ENCODE results near the gene CADM3. TPM values are rescaled to one million over a fixed set of nuclear protein-coding genes. Genes with fewer than 3 reads are reported as not detected.
A peak's percentile ranks its signal among the peaks of the same experiment; 100 is the strongest.

The CADM3 gene
- total RNA-seq, 1 donor from 2014 or later: 4.0 TPM

DNA sequence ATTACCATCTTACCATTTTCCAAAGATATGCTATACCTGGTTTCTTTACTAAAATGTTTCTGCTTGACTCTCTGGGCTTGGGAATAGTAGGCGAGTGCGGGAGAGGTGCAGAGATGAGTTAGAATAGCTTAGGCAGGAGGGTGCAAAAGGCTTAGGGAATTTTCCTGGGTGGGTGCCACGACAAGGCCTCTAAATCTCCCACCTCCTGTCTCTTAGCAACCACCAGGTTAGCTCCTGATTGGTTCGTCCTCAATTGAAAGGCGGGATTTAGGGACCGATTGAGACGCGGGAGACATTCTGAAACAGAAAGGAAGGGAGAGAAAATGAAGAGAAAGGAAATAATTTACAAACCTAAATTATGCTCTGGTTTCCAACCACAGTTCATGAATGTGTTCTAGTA is 36.4 kb downstream of the CADM3 start:
- H3K4me1 Mint-ChIP-seq (ENCODE audit: unreplicated experiment): peaks cover 31% of the 10 kb centered on the region
- H3K27me3 Mint-ChIP-seq (ENCODE audit: unreplicated experiment): peaks cover 10% of the 10 kb centered on the region
- no peaks in the 10 kb centered on the region for H3K9me3 Mint-ChIP-seq (ENCODE audit: unreplicated experiment)
- no peaks in the 10 kb centered on the region for H3K36me3 Mint-ChIP-seq (ENCODE audit: low read depth, unreplicated experiment)
- TF ChIP-seq, protein P1, sequence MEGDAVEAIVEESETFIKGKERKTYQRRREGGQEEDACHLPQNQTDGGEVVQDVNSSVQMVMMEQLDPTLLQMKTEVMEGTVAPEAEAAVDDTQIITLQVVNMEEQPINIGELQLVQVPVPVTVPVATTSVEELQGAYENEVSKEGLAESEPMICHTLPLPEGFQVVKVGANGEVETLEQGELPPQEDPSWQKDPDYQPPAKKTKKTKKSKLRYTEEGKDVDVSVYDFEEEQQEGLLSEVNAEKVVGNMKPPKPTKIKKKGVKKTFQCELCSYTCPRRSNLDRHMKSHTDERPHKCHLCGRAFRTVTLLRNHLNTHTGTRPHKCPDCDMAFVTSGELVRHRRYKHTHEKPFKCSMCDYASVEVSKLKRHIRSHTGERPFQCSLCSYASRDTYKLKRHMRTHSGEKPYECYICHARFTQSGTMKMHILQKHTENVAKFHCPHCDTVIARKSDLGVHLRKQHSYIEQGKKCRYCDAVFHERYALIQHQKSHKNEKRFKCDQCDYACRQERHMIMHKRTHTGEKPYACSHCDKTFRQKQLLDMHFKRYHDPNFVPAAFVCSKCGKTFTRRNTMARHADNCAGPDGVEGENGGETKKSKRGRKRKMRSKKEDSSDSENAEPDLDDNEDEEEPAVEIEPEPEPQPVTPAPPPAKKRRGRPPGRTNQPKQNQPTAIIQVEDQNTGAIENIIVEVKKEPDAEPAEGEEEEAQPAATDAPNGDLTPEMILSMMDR (IDR thresholded peaks at IDR 0.05; ENCODE audit: unreplicated experiment): no peak
- DNase-seq (ENCODE audit: low spot score): no peak
- H3K27ac Mint-ChIP-seq (ENCODE audit: unreplicated experiment): no peak overlapping the region
- no peak overlapping the region for H3K4me3 Mint-ChIP-seq (ENCODE audit: unreplicated experiment)

- Mint-ChIP-seq H3K27ac (ENCODE audit: unreplicated experiment) (no peak overlapping the region), H3K27me3 (ENCODE audit: unreplicated experiment) (peaks cover 10% of the 10 kb centered on the region)
These were observed 36.9 kb downstream of the CADM3 start for GRCh38 chr1:159208175-159208825.

DNA sequence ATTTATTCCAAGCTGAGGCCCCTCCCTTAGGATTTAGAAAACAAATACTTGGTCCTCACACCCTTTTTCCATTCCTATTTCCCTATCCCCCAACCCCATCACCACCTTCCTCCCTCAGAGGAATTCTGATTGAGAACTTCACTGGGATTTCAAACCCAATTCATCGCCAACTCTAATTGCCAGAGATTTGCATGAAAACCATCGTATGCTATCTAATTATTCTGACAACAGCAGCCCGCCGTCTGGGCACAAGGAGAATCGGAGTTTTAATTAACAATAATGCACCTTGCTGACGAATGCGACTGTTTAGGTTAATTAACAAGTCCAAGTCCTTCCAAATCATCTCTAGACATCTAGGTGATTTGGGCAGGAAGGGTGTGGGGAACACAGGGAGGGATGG is 37.6 kb downstream of the CADM3 start:
- TF ChIP-seq, protein P1 (IDR thresholded peaks at IDR 0.05; ENCODE audit: unreplicated experiment): no peak

More at GRCh38 chr1:159208175-159208825, 36.9 kb downstream of the CADM3 start:
- TF ChIP-seq, protein P1 (IDR thresholded peaks at IDR 0.05; ENCODE audit: unreplicated experiment): no peak
- H3K9me3 Mint-ChIP-seq (ENCODE audit: unreplicated experiment): no peaks in the 10 kb centered on the region
- peaks cover 31% of the 10 kb centered on the region for H3K4me1 Mint-ChIP-seq (ENCODE audit: unreplicated experiment)
- H3K36me3 Mint-ChIP-seq (ENCODE audit: low read depth, unreplicated experiment): no peaks in the 10 kb centered on the region
- DNase-seq (ENCODE audit: low spot score): no peak
- H3K4me3 Mint-ChIP-seq (ENCODE audit: unreplicated experiment): no peak overlapping the region

GRCh38 chr1:159211331-159212136 is 40.1 kb downstream of the CADM3 start:
- peaks cover 9% of the 10 kb centered on the region for H3K4me1 Mint-ChIP-seq (ENCODE audit: unreplicated experiment)

More for the DNA sequence above, 37.6 kb downstream of the CADM3 start:
- no peak overlapping the region for H3K27ac Mint-ChIP-seq (ENCODE audit: unreplicated experiment)
- peaks cover 8% of the 10 kb centered on the region for H3K27me3 Mint-ChIP-seq (ENCODE audit: unreplicated experiment)
- H3K4me3 Mint-ChIP-seq (ENCODE audit: unreplicated experiment): no peak overlapping the region
- H3K9me3 Mint-ChIP-seq (ENCODE audit: unreplicated experiment): no peaks in the 10 kb centered on the region
- H3K4me1 Mint-ChIP-seq (ENCODE audit: unreplicated experiment): peaks cover 23% of the 10 kb centered on the region
- DNase-seq (ENCODE audit: low spot score): no peak
- H3K36me3 Mint-ChIP-seq (ENCODE audit: low read depth, unreplicated experiment): no peaks in the 10 kb centered on the region

More at GRCh38 chr1:159211331-159212136, 40.1 kb downstream of the CADM3 start:
- peaks cover 6% of the 10 kb centered on the region for H3K27me3 Mint-ChIP-seq (ENCODE audit: unreplicated experiment)
- H3K36me3 Mint-ChIP-seq (ENCODE audit: low read depth, unreplicated experiment): no peaks in the 10 kb centered on the region
- H3K9me3 Mint-ChIP-seq (ENCODE audit: unreplicated experiment): no peaks in the 10 kb centered on the region
- H3K27ac Mint-ChIP-seq (ENCODE audit: unreplicated experiment): no peak overlapping the region
- H3K4me3 Mint-ChIP-seq (ENCODE audit: unreplicated experiment): no peak overlapping the region
- DNase-seq (ENCODE audit: low spot score): peak; percentile 61
- TF ChIP-seq, protein P1 (IDR thresholded peaks at IDR 0.05; ENCODE audit: unreplicated experiment): peak; percentile 91
